Adrenal gland (tissue), 12 donors: ENCODE measurements around the gene ELN. TPM values are rescaled to one million over a fixed set of nuclear protein-coding genes. Genes with fewer than 3 reads are reported as not detected.

Source experiments
- DNase-seq, 7 donors: peaks; one replicate each; pipeline ENCODE4 v3.0.0-alpha.2; 2019 to 2020
- H3K27ac ChIP-seq, 5 donors: fragments of 200-600 bp; sonication (generic) in 4 of 5; 1 replicate in 3 of 5; 2 replicates in 2 of 5; pipeline versions ENCODE4 v1.5.1 to v1.8.0; 2016 to 2020; ENCODE audit warnings: mild to moderate bottlenecking in 1 of 5
- H3K27me3 ChIP-seq: fragments of 200-600 bp; 2 replicates; pipeline ENCODE4 v1.8.0; 2021
- H3K36me3 ChIP-seq, 2 donors: fragments of 200-600 bp; replicated peaks in 1 of 2; 1 replicate in 1 of 2; 2 replicates in 1 of 2; pipeline versions ENCODE4 v1.5.1 to v1.8.0; 2018 to 2022
- H3K4me1 ChIP-seq, 2 donors: fragments of 200-600 bp; replicated peaks in 1 of 2; 1 replicate in 1 of 2; 2 replicates in 1 of 2; pipeline versions ENCODE4 v1.5.1 to v1.8.0; 2018 to 2021
- H3K4me3 ChIP-seq, 4 donors: fragments of 200-600 bp; sonication (generic) in 3 of 4; one replicate each; pipeline ENCODE4 v1.5.1; 2016 to 2018
- H3K9me3 ChIP-seq, 3 donors: fragments of 200-600 bp; sonication (generic) in 1 of 3; replicated peaks in 1 of 3; 1 replicate in 2 of 3; 2 replicates in 1 of 3; pipeline versions ENCODE4 v1.5.1 to v1.8.0; 2016 to 2021
- CTCF ChIP-seq, 6 experiments: fragments of 450-650 bp in 4 of 6; fragments of 200-600 bp in 2 of 6; sonication (generic) in 1 of 6; IDR thresholded peaks; 1 replicate in 5 of 6; 2 replicates in 1 of 6; pipeline versions ENCODE4 v1.5.1 to v1.8.0; 2016 to 2021; ENCODE audit warnings: antibody characterized with exemption in 6 of 6, mild to moderate bottlenecking in 2 of 6, moderate library complexity in 1 of 6
- POLR2A ChIP-seq, 2 donors: fragments of 450-650 bp; IDR thresholded peaks; one replicate each; pipeline ENCODE4 v1.6.1; 2017; ENCODE audit warnings: antibody characterized with exemption in 2 of 2, mild to moderate bottlenecking in 2 of 2, moderate library complexity in 1 of 2
- WGBS, 4 donors: extraction: QIAGEN DNeasy Blood & Tissue Kit in 2 of 4; methylation state at CpG; one replicate each; pipeline versions ENCODE4 v1.1.5 to v1.1.7; 2013 to 2017; 5-methylcytosine and 5-hydroxymethylcytosine counted together
- intact Hi-C, 2 donors: fragments of 100-400 bp; cut with DNase I; formaldehyde crosslinking; loops; one replicate each; pipeline versions ENCODE4 v1.14.1 to v1.15.0; 2022 to 2023
- polyA plus RNA-seq, 3 donors: library from polyadenylated mRNA; stranded (reverse); fragments of 200-250 nt in 2 of 3; fragments of 350-450 nt in 1 of 3; fragmentation: Illumina TruSeq in 1 of 3; extraction: RNeasy Lipid Tissue Mini Kit (QIAGEN cat#74804) in 1 of 3; gene quantifications; one replicate each; pipeline ENCODE4 v1.2.3, GENCODE V29; 2013 to 2014
- total RNA-seq, 9 donors: library from RNA; depleted of rRNA in 4 of 9; stranded (reverse); fragments of >200 nt in 4 of 9; fragments of 120-200 nt in 1 of 9; fragmentation: NEBNext Ultra II Directional in 1 of 9; extraction: Animal tissue kit (Norgen Biotek cat#: 25700) in 1 of 9; gene quantifications; one replicate each; pipeline versions ENCODE4 v1.1.0 to v1.2.4, GENCODE V29; 2013 to 2023
- donor health status: healthy with polysubstance abuse.
- donor health status: Bipolar disorder and iron deficiency.
- donor health status: DM: yes; HTN: yes; CAD: no.
- donor health status: DM: no; HTN: no; CAD: no.
- donor health status: DM: no; HTN: no; CAD: no.
- donor health status: DM: yes; HTN: yes; CAD: no.

The ELN gene
- total and polyA plus RNA-seq, 12 donors = 4.6 to 107 (median 15.9) TPM

- no peak for DNase-seq
- 90 to 96% (median 93%) methylated on average over 3 of the region's 3 CpGs for WGBS, 4 donors
- Histone ChIP-seq H3K4me1 (no peaks in the 10 kb centered on the region), H3K4me3 (no peak overlapping the region), H3K36me3 (no peaks in the 10 kb centered on the region), H3K9me3 (no peaks in the 10 kb centered on the region), H3K27me3 (no peaks in the 10 kb centered on the region), H3K27ac (no peak overlapping the region)
- intact Hi-C loops = loop anchor here in 1 of 2 donors (5.0 kb wide), 2 partner anchors 116 to 331 kb away; no protein-coding TSS in a partner anchor
- TF ChIP-seq POLR2A (IDR thresholded peaks at IDR 0.05) = no peak
- TF ChIP-seq CTCF (IDR thresholded peaks at IDR 0.05) = no peak
Measured at GRCh38 chr7:74071121-74071520, 43.1 kb downstream of the ELN start.

- no peaks in the 10 kb centered on the region for H3K36me3 ChIP-seq
- H3K27ac ChIP-seq = no peak overlapping the region
- no peak overlapping the region for H3K4me3 ChIP-seq
- intact Hi-C loops = loop anchor here in 1 of 2 donors (5.0 kb wide), 2 partner anchors 113 to 328 kb away; no protein-coding TSS in a partner anchor
- no peaks in the 10 kb centered on the region for H3K27me3 ChIP-seq
- H3K9me3 ChIP-seq = no peaks in the 10 kb centered on the region
- H3K4me1 ChIP-seq = no peaks in the 10 kb centered on the region
- no peak for DNase-seq
- no peak for TF ChIP-seq CTCF (IDR thresholded peaks at IDR 0.05)
- TF ChIP-seq POLR2A (IDR thresholded peaks at IDR 0.05) = no peak
- WGBS, 4 donors = 88 to 94% (median 91%) methylated on average over 1 of the region's 1 CpG
Measured at GRCh38 chr7:74074770-74075169, 46.8 kb downstream of the ELN start.

GRCh38 chr7:74078461-74078860 is 50.5 kb downstream of the ELN start:
- intact Hi-C loops = no loop called here
- WGBS, 4 donors = 94 to 100% (median 99%) methylated on average over 2 of the region's 2 CpGs
- no peaks in the 10 kb centered on the region for H3K27me3 ChIP-seq
- peak overlapping the region in 1 of 5 donors; percentile 13 for H3K27ac ChIP-seq
- no peak for DNase-seq
- H3K9me3 ChIP-seq = no peaks in the 10 kb centered on the region
- no peaks in the 10 kb centered on the region for H3K36me3 ChIP-seq
- no peak overlapping the region for H3K4me3 ChIP-seq
- peaks cover 4 to 7% of the 10 kb centered on the region in 2 donors for H3K4me1 ChIP-seq
- TF ChIP-seq POLR2A (IDR thresholded peaks at IDR 0.05) (no peak), CTCF (IDR thresholded peaks at IDR 0.05) (no peak)

- Histone ChIP-seq H3K4me3 (no peak overlapping the region), H3K27ac (no peak overlapping the region), H3K27me3 (no peaks in the 10 kb centered on the region), H3K4me1 (peaks cover 16 to 21% of the 10 kb centered on the region in 2 donors), H3K9me3 (no peaks in the 10 kb centered on the region), H3K36me3 (no peaks in the 10 kb centered on the region)
- intact Hi-C loops = loop anchor here in 1 of 2 donors (5.0 kb wide), 1 partner anchor 100 kb away; no protein-coding TSS in a partner anchor
- no peak for TF ChIP-seq CTCF (IDR thresholded peaks at IDR 0.05)
- TF ChIP-seq POLR2A (IDR thresholded peaks at IDR 0.05) = no peak
- DNase-seq = no peak
- WGBS, 4 donors = 78 to 93% (median 87%) methylated on average over 5 to 9 of the region's 9 CpGs
Measured at GRCh38 chr7:74082770-74083116, 54.8 kb downstream of the ELN start.
